ENCODE data around the gene ZNF324. TPM values are rescaled to one million over a fixed set of nuclear protein-coding genes. Genes with fewer than 3 reads are reported as not detected.

ZNF324 gene
- total and polyA plus RNA-seq, 4 donors, result 2.3 to 8.4 (median 5.5) TPM

GRCh38 chr19:58518256-58519086, 51.6 kb downstream of the ZNF324 start:
- H3K9me3 ChIP-seq (ENCODE audit: control insufficient read depth in 4 of 4, low read length in 3 of 4), result no peaks in the 10 kb centered on the region
- DNase-seq (ENCODE audit: low spot score), result peak; percentile 55
- H3K4me3 ChIP-seq (ENCODE audit: low read depth in 1 of 3, low read length in 3 of 3), result peak overlapping the region in 2 of 3 donors; percentile 78 to 88
- TF ChIP-seq RXRA (IDR thresholded peaks at IDR 0.05), result no peak
- TF ChIP-seq RAD21 (IDR thresholded peaks at IDR 0.05), result no peak
- no peak for TF ChIP-seq MAX (IDR thresholded peaks at IDR 0.05)
- no peak for TF ChIP-seq GABPA (IDR thresholded peaks at IDR 0.05 in 1 of 2, conservative IDR thresholded peaks at IDR 0.05 in 1 of 2)
- no peak for TF ChIP-seq ZBTB33 (IDR thresholded peaks at IDR 0.05)
- TF ChIP-seq FOXA2 (IDR thresholded peaks at IDR 0.05), result no peak
- no peak for TF ChIP-seq CTCF (IDR thresholded peaks at IDR 0.05; ENCODE audit: low read depth, low read length, missing input control)
- no peak for TF ChIP-seq HNF4A (conservative IDR thresholded peaks at IDR 0.05)
- no peak for TF ChIP-seq HNF4G (IDR thresholded peaks at IDR 0.05)
- no peak for TF ChIP-seq YY1 (IDR thresholded peaks at IDR 0.05)
- TF ChIP-seq SP1 (IDR thresholded peaks at IDR 0.05), result no peak
- TF ChIP-seq EGR1 (IDR thresholded peaks at IDR 0.05; ENCODE audit: low read depth in 2 of 2), result no peak
- TF ChIP-seq REST (IDR thresholded peaks at IDR 0.05), result no peak
- peaks cover 7 to 49% (median 30%) of the 10 kb centered on the region in 4 donors for H3K4me1 ChIP-seq (ENCODE audit: control insufficient read depth in 4 of 4, insufficient read depth in 4 of 4, low read length in 3 of 4)
- H3K36me3 ChIP-seq (ENCODE audit: control insufficient read depth in 4 of 4, insufficient read depth in 3 of 4, low read depth in 1 of 4, low read length in 3 of 4), result peaks cover 0 to 9% (median 3%) of the 10 kb centered on the region in 4 donors
- peak overlapping the region; percentile 34 to 45 for H3K9ac ChIP-seq (ENCODE audit: low read depth in 1 of 2, low read length in 2 of 2)
- 13% methylated on average over 22 of the region's 22 CpGs for WGBS
- H3K27ac ChIP-seq (ENCODE audit: low read depth in 1 of 2, low read length in 2 of 2), result peak overlapping the region; percentile 95
- no peaks in the 10 kb centered on the region for H3K27me3 ChIP-seq (ENCODE audit: control insufficient read depth in 4 of 4, insufficient read depth in 4 of 4, low read length in 3 of 4)

- peak overlapping the region; percentile 4 to 45 for H3K9ac ChIP-seq (ENCODE audit: low read depth in 1 of 2, low read length in 2 of 2)
- H3K36me3 ChIP-seq (ENCODE audit: control insufficient read depth in 4 of 4, insufficient read depth in 3 of 4, low read depth in 1 of 4, low read length in 3 of 4), result peaks cover 0 to 9% (median 3%) of the 10 kb centered on the region in 4 donors
- under 1% methylated on average over 14 of the region's 14 CpGs for WGBS
- TF ChIP-seq REST (IDR thresholded peaks at IDR 0.05) (no peak), SP1 (IDR thresholded peaks at IDR 0.05) (no peak), MAX (IDR thresholded peaks at IDR 0.05) (no peak), GABPA (IDR thresholded peaks at IDR 0.05 in 1 of 2, conservative IDR thresholded peaks at IDR 0.05 in 1 of 2) (no peak), FOXA1 (IDR thresholded peaks at IDR 0.05) (no peak), HNF4A (conservative IDR thresholded peaks at IDR 0.05) (no peak), CTCF (IDR thresholded peaks at IDR 0.05; ENCODE audit: low read depth, low read length, missing input control) (peak; percentile 66), RAD21 (IDR thresholded peaks at IDR 0.05) (peak in 1 of 2 donors; percentile 64), JUND (IDR thresholded peaks at IDR 0.05) (no peak)
- H3K4me1 ChIP-seq (ENCODE audit: control insufficient read depth in 4 of 4, insufficient read depth in 4 of 4, low read length in 3 of 4), result peaks cover 4 to 44% (median 26%) of the 10 kb centered on the region in 4 donors
- H3K9me3 ChIP-seq (ENCODE audit: control insufficient read depth in 4 of 4, low read length in 3 of 4), result no peaks in the 10 kb centered on the region
- peak overlapping the region; percentile 78 to 94 (median 88) for H3K4me3 ChIP-seq (ENCODE audit: low read depth in 1 of 3, low read length in 3 of 3)
- H3K27ac ChIP-seq (ENCODE audit: low read depth in 1 of 2, low read length in 2 of 2), result peak overlapping the region; percentile 95
- H3K27me3 ChIP-seq (ENCODE audit: control insufficient read depth in 4 of 4, insufficient read depth in 4 of 4, low read length in 3 of 4), result no peaks in the 10 kb centered on the region
- peak; percentile 67 for DNase-seq (ENCODE audit: low spot score)
Measured at GRCh38 chr19:58519087-58519354, 52.1 kb downstream of the ZNF324 start.

All from liver (tissue), 9 donors.